Skeletal muscle tissue (tissue), 4 donors: ENCODE results near the gene GRM4. TPM values are rescaled to one million over a fixed set of nuclear protein-coding genes. Genes with fewer than 3 reads are reported as not detected.

Experiments used
- H3K27ac ChIP-seq: one replicate; pipeline ENCODE4 v1.7.0; 2013; ENCODE audit warnings: mild to moderate bottlenecking, low read depth, low read length, inconsistent platforms
- H3K27me3 ChIP-seq, 3 donors: one replicate each; pipeline ENCODE4 v1.7.0; 2013; ENCODE audit warnings: low read length in 3 of 3; ENCODE audit not compliant: control insufficient read depth in 3 of 3, insufficient read depth in 3 of 3
- H3K36me3 ChIP-seq, 3 donors: one replicate each; pipeline ENCODE4 v1.7.0; 2013; ENCODE audit warnings: low read length in 3 of 3; ENCODE audit not compliant: control insufficient read depth in 3 of 3, insufficient read depth in 3 of 3
- H3K4me1 ChIP-seq, 3 donors: one replicate each; pipeline ENCODE4 v1.7.0; 2013; ENCODE audit warnings: low read length in 3 of 3, mild to moderate bottlenecking in 3 of 3; ENCODE audit not compliant: control insufficient read depth in 3 of 3, insufficient read depth in 3 of 3
- H3K4me3 ChIP-seq, 3 donors: one replicate each; pipeline ENCODE4 v1.7.0; 2013; ENCODE audit warnings: low read length in 3 of 3
- H3K9ac ChIP-seq, 3 donors: one replicate each; pipeline ENCODE4 v1.7.0; 2013; ENCODE audit warnings: low read length in 3 of 3, mild to moderate bottlenecking in 3 of 3, moderate library complexity in 2 of 3, low read depth in 1 of 3
- H3K9me3 ChIP-seq, 3 donors: one replicate each; pipeline ENCODE4 v1.7.0; 2013; ENCODE audit warnings: low read length in 3 of 3; ENCODE audit not compliant: control insufficient read depth in 3 of 3
- total RNA-seq: library from RNA; depleted of rRNA; stranded (reverse); fragments of >200 nt; gene quantifications from one replicate; pipeline ENCODE4 v1.2.3, GENCODE V29; 2014
- donor health status: Osteomylitis.

The GRM4 gene
- total RNA-seq, 1 donor from 2014 or later, result 1.6 TPM

GRCh38 chr6:34090935-34091334, 55.0 kb downstream of the GRM4 start:
- no peak overlapping the region for H3K9ac ChIP-seq
- no peak overlapping the region for H3K4me3 ChIP-seq
- peaks cover 24 to 29% (median 24%) of the 10 kb centered on the region in 3 donors for H3K27me3 ChIP-seq
- H3K4me1 ChIP-seq, result no peaks in the 10 kb centered on the region
- H3K36me3 ChIP-seq, result no peaks in the 10 kb centered on the region
- H3K9me3 ChIP-seq, result no peaks in the 10 kb centered on the region
- H3K27ac ChIP-seq, result no peak overlapping the region

GRCh38 chr6:34090529-34090928, 55.4 kb downstream of the GRM4 start:
- no peaks in the 10 kb centered on the region for H3K36me3 ChIP-seq
- no peaks in the 10 kb centered on the region for H3K4me1 ChIP-seq
- H3K9ac ChIP-seq, result no peak overlapping the region
- H3K27ac ChIP-seq, result no peak overlapping the region
- no peak overlapping the region for H3K4me3 ChIP-seq
- H3K9me3 ChIP-seq, result no peaks in the 10 kb centered on the region
- H3K27me3 ChIP-seq, result peaks cover 20 to 25% (median 20%) of the 10 kb centered on the region in 3 donors

- no peak overlapping the region for H3K4me3 ChIP-seq
- H3K9ac ChIP-seq, result no peak overlapping the region
- no peaks in the 10 kb centered on the region for H3K9me3 ChIP-seq
- H3K36me3 ChIP-seq, result no peaks in the 10 kb centered on the region
- peaks cover 0 to 8% (median 4%) of the 10 kb centered on the region in 3 donors for H3K27me3 ChIP-seq
- no peak overlapping the region for H3K27ac ChIP-seq
- peaks cover 3 to 16% (median 14%) of the 10 kb centered on the region in 3 donors for H3K4me1 ChIP-seq
Measured at GRCh38 chr6:34086558-34086957, 59.3 kb downstream of the GRM4 start.

DNA sequence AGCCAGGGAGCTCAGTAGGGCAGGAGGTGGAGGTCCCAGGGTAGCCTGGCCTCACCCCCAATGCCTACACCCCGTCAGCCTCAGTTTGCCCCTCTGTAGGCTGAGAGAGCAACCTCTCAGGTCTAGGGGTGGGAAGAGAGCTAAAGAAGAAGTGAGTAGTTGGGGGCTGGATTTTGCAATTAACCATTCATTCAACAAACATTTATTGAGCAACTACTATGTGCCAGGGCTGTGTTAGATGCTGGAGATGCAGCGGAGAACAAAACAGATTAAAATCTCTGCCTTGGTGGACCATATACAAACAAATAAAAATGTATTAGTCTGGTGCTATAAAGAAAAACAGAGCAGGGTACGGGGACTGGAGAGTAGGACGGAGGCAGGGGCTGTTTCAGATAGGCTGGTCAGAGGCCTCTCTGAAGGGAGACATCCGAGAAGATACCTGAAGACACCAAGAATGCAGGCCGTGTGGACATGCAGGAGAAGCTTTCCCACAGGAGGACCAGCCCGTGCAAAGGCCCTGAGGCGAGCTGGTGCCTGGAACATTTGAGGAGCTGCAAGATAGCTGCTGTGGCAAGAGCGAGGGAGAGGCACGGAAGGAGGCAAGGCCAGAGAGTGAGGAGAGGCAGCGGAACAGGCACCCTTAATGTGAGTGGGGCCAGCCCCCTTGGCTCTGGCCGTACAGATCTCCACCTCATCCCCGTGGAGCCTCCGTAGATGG, 60.3 kb downstream of the GRM4 start:
- Histone ChIP-seq H3K9me3 (no peaks in the 10 kb centered on the region), H3K27ac (no peak overlapping the region), H3K27me3 (peaks cover 4 to 15% (median 4%) of the 10 kb centered on the region in 3 donors), H3K4me1 (peaks cover 3 to 16% (median 14%) of the 10 kb centered on the region in 3 donors), H3K9ac (no peak overlapping the region), H3K4me3 (no peak overlapping the region), H3K36me3 (no peaks in the 10 kb centered on the region)

DNA sequence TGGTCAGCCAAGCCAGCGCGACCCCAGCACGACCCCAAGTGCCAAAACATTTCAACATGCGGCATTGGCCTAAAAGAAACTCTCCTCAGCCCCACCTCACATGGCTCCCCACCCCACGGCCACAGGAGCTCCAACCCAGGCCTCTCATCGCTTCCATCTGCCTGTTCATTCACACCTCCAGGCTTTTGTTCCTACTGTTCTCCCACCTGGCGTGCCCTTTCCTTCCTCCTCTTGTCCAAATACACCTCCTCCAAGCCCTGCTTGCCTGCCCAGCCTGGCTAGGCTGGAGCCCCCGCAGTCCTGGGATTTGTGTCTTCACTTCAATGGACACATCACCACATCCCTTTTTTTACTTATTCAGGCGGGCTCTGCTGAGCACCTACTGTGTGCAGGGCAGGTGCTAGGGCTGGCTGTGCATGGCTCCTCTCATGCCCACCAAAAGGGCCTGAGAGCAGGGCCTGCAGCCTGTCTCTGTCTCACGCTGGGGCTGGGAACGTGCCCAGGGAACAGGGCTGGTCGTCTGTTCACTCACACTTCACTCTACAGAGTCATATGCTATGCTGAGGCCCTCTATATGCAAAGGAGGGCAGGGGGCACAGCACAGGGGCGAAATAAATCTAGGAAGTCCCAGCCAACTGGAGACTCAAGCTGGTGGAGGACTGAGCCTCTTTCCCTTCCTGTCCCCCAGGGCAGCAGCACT, 61.1 kb downstream of the GRM4 start:
- Histone ChIP-seq H3K27me3 (peaks cover 4 to 20% (median 4%) of the 10 kb centered on the region in 3 donors), H3K27ac (no peak overlapping the region), H3K4me3 (no peak overlapping the region)

DNA sequence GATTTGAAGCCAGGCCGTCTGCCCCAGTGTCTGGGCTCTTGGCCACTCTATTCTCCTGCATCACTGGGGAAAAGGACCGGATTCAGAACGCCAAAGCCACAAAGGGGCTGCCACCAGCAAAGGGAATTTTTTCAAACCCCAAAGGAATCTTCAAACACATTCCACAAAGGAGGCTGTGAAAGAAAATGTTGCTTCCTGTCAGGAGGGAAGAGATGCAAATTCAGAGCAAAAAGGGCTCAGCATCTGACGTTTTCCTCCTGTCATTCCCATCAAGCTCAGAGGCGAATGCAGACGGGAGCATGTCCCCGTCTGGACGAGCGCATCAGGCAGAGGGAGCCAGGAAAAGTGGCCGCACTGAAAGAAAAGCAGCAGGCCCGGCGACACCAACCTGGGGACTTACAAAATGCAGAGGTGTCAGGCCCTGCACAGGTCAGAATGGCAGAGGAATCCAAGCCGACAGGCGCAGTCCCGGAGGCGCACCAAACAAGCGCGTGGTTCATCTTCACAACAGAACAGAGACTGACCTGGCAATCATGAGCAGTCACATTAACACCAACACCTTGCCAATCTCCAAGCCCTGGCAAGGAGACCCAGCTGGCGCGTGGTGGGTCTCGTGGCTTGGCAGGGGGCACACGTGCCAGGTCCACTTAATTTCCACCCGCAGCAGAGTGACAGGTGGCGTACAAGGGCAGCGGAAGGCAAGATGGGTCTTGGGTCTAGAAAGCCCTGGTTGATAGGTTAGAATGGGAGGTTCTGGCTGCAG, 62.8 kb downstream of the GRM4 start:
- Histone ChIP-seq H3K36me3 (no peaks in the 10 kb centered on the region), H3K27me3 (peaks cover 4 to 31% (median 6%) of the 10 kb centered on the region in 3 donors), H3K4me1 (peaks cover 3 to 16% (median 14%) of the 10 kb centered on the region in 3 donors), H3K9ac (peak overlapping the region in 1 of 3 donors; percentile 40), H3K4me3 (peak overlapping the region in 1 of 3 donors; percentile 29), H3K9me3 (no peaks in the 10 kb centered on the region), H3K27ac (no peak overlapping the region)

More for the DNA sequence above, 61.1 kb downstream of the GRM4 start:
- Histone ChIP-seq H3K9ac (no peak overlapping the region), H3K9me3 (no peaks in the 10 kb centered on the region), H3K36me3 (no peaks in the 10 kb centered on the region), H3K4me1 (peaks cover 3 to 16% (median 14%) of the 10 kb centered on the region in 3 donors)

DNA sequence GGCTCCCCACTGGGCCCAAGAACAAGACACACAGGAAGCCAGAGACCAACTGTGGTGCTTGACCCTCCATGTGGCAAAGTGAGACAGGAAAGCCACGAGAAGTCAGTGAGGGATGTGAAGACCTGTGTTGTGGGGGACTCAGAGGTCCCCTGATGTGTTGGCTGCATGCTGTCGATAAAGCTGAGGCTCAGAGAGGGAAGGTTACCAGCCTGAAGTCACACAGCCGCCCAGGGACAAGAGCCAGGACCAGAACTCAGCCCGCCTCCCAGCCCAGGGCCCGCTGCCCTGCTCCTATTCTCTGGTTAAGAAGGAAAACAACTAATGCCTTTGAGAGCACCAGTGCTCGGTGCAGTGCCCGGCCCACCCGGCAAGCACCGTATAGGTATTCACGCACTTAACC, 63.5 kb downstream of the GRM4 start:
- Histone ChIP-seq H3K27ac (no peak overlapping the region), H3K36me3 (no peaks in the 10 kb centered on the region), H3K4me1 (peaks cover 3 to 16% (median 14%) of the 10 kb centered on the region in 3 donors), H3K27me3 (peaks cover 7 to 34% (median 13%) of the 10 kb centered on the region in 3 donors), H3K9me3 (no peaks in the 10 kb centered on the region), H3K4me3 (no peak overlapping the region), H3K9ac (no peak overlapping the region)

DNA sequence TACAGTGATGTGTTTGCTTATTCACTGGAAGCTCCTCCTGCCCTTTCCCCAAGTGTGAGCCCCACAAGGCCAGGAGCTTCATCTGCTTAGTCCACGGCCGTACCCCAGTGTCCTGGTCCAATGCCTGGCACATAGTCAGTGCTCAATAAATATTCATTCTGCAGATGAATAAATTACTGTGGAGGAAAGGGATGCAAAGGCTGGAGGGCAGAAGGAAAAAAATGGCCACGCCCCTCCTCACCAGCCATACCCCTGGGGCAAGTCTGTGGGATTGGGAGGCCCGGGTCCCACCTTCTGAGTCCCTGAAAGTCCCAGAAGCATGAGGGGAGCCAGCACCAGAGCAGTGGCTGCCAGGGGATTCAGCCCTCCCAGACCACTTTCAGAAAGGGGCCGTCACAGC, 65.5 kb downstream of the GRM4 start:
- H3K9me3 ChIP-seq, result no peaks in the 10 kb centered on the region
- no peak overlapping the region for H3K9ac ChIP-seq
- peaks cover 3 to 16% (median 14%) of the 10 kb centered on the region in 3 donors for H3K4me1 ChIP-seq
- no peak overlapping the region for H3K27ac ChIP-seq
- peaks cover 7 to 34% (median 16%) of the 10 kb centered on the region in 3 donors for H3K27me3 ChIP-seq
- no peaks in the 10 kb centered on the region for H3K36me3 ChIP-seq
- no peak overlapping the region for H3K4me3 ChIP-seq

- Histone ChIP-seq H3K27me3 (peaks cover 7 to 34% (median 20%) of the 10 kb centered on the region in 3 donors), H3K9ac (no peak overlapping the region), H3K36me3 (no peaks in the 10 kb centered on the region), H3K9me3 (no peaks in the 10 kb centered on the region), H3K4me3 (no peak overlapping the region), H3K4me1 (peaks cover 3 to 16% (median 14%) of the 10 kb centered on the region in 3 donors), H3K27ac (no peak overlapping the region)
Measured at GRCh38 chr6:34079899-34080298, 66.0 kb downstream of the GRM4 start.
